ENCODE data around the gene C8B.

C8B gene

GRCh38 chr1:56927171-56927570, 38.6 kb downstream of the C8B start:
- DNase-seq = no peak

GRCh38 chr1:56925193-56925592, 40.6 kb downstream of the C8B start:
- DNase-seq = no peak

- no peak for DNase-seq
These were observed 41.7 kb downstream of the C8B start for GRCh38 chr1:56924116-56924515.

- no peak for DNase-seq
These were observed 42.6 kb downstream of the C8B start for GRCh38 chr1:56923201-56923600.

- no peak for DNase-seq
These were observed 43.3 kb downstream of the C8B start for GRCh38 chr1:56922507-56922906.

GRCh38 chr1:56922070-56922469, 43.7 kb downstream of the C8B start:
- no peak for DNase-seq

GRCh38 chr1:56921479-56921878, 44.3 kb downstream of the C8B start:
- DNase-seq = no peak

GRCh38 chr1:56920591-56921001, 45.2 kb downstream of the C8B start:
- DNase-seq = no peak

- no peak for DNase-seq
These were observed 48.5 kb downstream of the C8B start for GRCh38 chr1:56917356-56917755.

- DNase-seq = no peak
These were observed 49.2 kb downstream of the C8B start for GRCh38 chr1:56916630-56917029.

- no peak for DNase-seq
These were observed 49.9 kb downstream of the C8B start for GRCh38 chr1:56915960-56916359.

- DNase-seq = no peak
These were observed 53.5 kb downstream of the C8B start for GRCh38 chr1:56912325-56912724.

- DNase-seq = peak; percentile 1
These were observed 54.5 kb downstream of the C8B start for GRCh38 chr1:56911098-56911938.

GRCh38 chr1:56910441-56910985, 55.3 kb downstream of the C8B start:
- DNase-seq = peak; percentile 39

- peak; percentile 11 for DNase-seq
These were observed 57.1 kb downstream of the C8B start for GRCh38 chr1:56908619-56909221.

- no peak for DNase-seq
These were observed 60.1 kb downstream of the C8B start for GRCh38 chr1:56905667-56906066.

GRCh38 chr1:56904663-56905397, 61.0 kb downstream of the C8B start:
- no peak for DNase-seq

GRCh38 chr1:56903778-56904177, 62.0 kb downstream of the C8B start:
- no peak for DNase-seq

GRCh38 chr1:56901716-56902115, 64.1 kb downstream of the C8B start:
- no peak for DNase-seq

GRCh38 chr1:56898879-56899278, 66.9 kb downstream of the C8B start:
- DNase-seq = no peak

- no peak for DNase-seq
These were observed 67.8 kb downstream of the C8B start for GRCh38 chr1:56898005-56898373.

- no peak for DNase-seq
These were observed 68.4 kb downstream of the C8B start for GRCh38 chr1:56897150-56898004.

GRCh38 chr1:56894014-56894413, 71.8 kb downstream of the C8B start:
- no peak for DNase-seq

Measured in suppressor macrophage treated with lipopolysaccharide for 4 hours (primary cell).